Measurements from ENCODE around the gene ZNF740. TPM values are rescaled to one million over a fixed set of nuclear protein-coding genes. Genes with fewer than 3 reads are reported as not detected.

The ZNF740 gene
- total RNA-seq, 2 experiments from 2014 or later = 31.6 to 58.2 TPM

- POLR2A ChIA-PET = interaction anchor here (0.6 to 4.6 kb wide), 12 partner anchors 13 to 248 kb away, joined by 3 to 41 read pairs (median 4); partner anchors contain the start of genes AAAS and PFDN5
- Histone ChIP-seq H3K4me1 (ENCODE audit: insufficient read depth, low read length, poor library complexity, severe bottlenecking) (peaks cover 44% of the 10 kb centered on the region), H3K4me2 (ENCODE audit: low read length) (peak overlapping the region; percentile 100), H3K4me3 (ENCODE audit: low read depth, low read length, poor library complexity, severe bottlenecking) (peak overlapping the region; percentile 91), H4K20me1 (ENCODE audit: insufficient read depth, low read length) (no peaks in the 10 kb centered on the region), H3K9me3 (ENCODE audit: low read length) (peaks cover 7% of the 10 kb centered on the region; the same call in 1 of the 2 replicates), H3K27ac (ENCODE audit: low read depth, low read length, poor library complexity, severe bottlenecking) (peak overlapping the region; percentile 87), H2AFZ (ENCODE audit: low read length) (peak overlapping the region; percentile 91), H3K79me2 (ENCODE audit: insufficient read depth, low read depth, low read length) (peaks cover 38% of the 10 kb centered on the region), H3K9me2 (ENCODE audit: insufficient read depth, low read length) (no peaks in the 10 kb centered on the region), H3K36me3 (ENCODE audit: insufficient read depth, low read length) (peaks cover 31% of the 10 kb centered on the region)
- DNase-seq (ENCODE audit: low spot score) = no peak
- intact Hi-C loops (cut with micrococcal nuclease; ENCODE audit: unreplicated experiment) = loop anchor here (1.0 kb wide), 3 partner anchors 20 to 42 kb away; no protein-coding TSS in a partner anchor
- CTCF ChIA-PET (ENCODE audit: unreplicated experiment) = no interaction called here
- TF ChIP-seq CTCF (conservative IDR thresholded peaks at IDR 0.05; ENCODE audit: low read length) = no peak
- TF ChIP-seq EZH2phosphoT487 (IDR thresholded peaks at IDR 0.05; ENCODE audit: borderline replicate concordance, low read depth, low read length) = no peak
- BruUV-seq (replicated peaks) = no TSS peak
These were observed 769 bp upstream of the ZNF740 start for GRCh38 chr12:53179687-53180219.

GRCh38 chr12:53180931-53181645 lies 566 bp downstream of the ZNF740 start:
- no peak for TF ChIP-seq EZH2phosphoT487 (IDR thresholded peaks at IDR 0.05; ENCODE audit: borderline replicate concordance, low read depth, low read length)
- no peak for TF ChIP-seq CTCF (conservative IDR thresholded peaks at IDR 0.05; ENCODE audit: low read length)
- DNase-seq (ENCODE audit: low spot score) = peak; percentile 88
- Histone ChIP-seq H3K27ac (ENCODE audit: low read depth, low read length, poor library complexity, severe bottlenecking) (peak overlapping the region; percentile 87), H3K79me2 (ENCODE audit: insufficient read depth, low read depth, low read length) (peaks cover 38% of the 10 kb centered on the region), H2AFZ (ENCODE audit: low read length) (peak overlapping the region; percentile 20; the same call in 1 of the 2 replicates), H3K36me3 (ENCODE audit: insufficient read depth, low read length) (peaks cover 44% of the 10 kb centered on the region), H3K9me2 (ENCODE audit: insufficient read depth, low read length) (no peaks in the 10 kb centered on the region), H3K4me2 (ENCODE audit: low read length) (peak overlapping the region; percentile 100), H3K4me3 (ENCODE audit: low read depth, low read length, poor library complexity, severe bottlenecking) (peak overlapping the region; percentile 91), H3K4me1 (ENCODE audit: insufficient read depth, low read length, poor library complexity, severe bottlenecking) (peaks cover 52% of the 10 kb centered on the region), H4K20me1 (ENCODE audit: insufficient read depth, low read length) (no peaks in the 10 kb centered on the region), H3K9me3 (ENCODE audit: low read length) (peaks cover 7% of the 10 kb centered on the region; the same call in 1 of the 2 replicates)
- BruUV-seq (replicated peaks) = no TSS peak
- intact Hi-C loops (cut with micrococcal nuclease; ENCODE audit: unreplicated experiment) = loop anchor here (1.0 kb wide), 3 partner anchors 19 to 40 kb away; no protein-coding TSS in a partner anchor
- ChIA-PET CTCF (ENCODE audit: unreplicated experiment) (interaction anchor here (0.6 kb wide), 1 partner anchor 88 kb away, joined by 5 read pairs; no protein-coding TSS in a partner anchor), POLR2A (interaction anchor here (0.6 to 4.6 kb wide), 14 partner anchors 9 to 449 kb away, joined by 3 to 41 read pairs (median 4); partner anchors contain the start of genes AAAS and PFDN5)

Measured in OCI-LY7 (cell line).